ENCODE results near the gene RERG. TPM values are rescaled to one million over a fixed set of nuclear protein-coding genes. Genes with fewer than 3 reads are reported as not detected.

The RERG gene
- total RNA-seq, 1 experiment from 2014 or later, result not detected

DNA sequence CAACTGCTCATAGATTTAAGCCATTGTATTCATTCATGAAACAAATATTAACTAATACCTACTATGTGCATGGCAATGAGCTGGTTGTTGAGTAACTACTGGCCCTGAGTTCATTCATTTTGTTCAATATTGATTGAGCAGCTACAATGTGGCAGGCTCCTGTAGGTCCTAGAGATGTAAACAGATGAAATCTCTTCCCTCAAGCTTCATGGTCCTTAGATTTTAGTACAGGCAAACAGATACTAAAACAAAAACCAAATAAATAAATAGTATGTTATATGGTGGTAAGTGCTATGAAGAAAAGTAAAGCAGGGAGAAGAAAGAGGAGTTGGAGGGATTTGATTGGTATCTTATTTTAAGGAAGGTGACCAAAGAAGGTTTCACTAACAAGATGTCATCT lies 77.8 kb downstream of the RERG start:
- no peak overlapping the region for H3K4me3 ChIP-seq (ENCODE audit: low read depth, low read length)
- CTCF ChIA-PET, result no interaction called here
- intact Hi-C loops (cut with micrococcal nuclease; ENCODE audit: unreplicated experiment), result no loop called here

GRCh38 chr12:15142711-15143110 lies 78.5 kb downstream of the RERG start:
- Mint-ChIP-seq H3K27ac (ENCODE audit: unreplicated experiment) (no peak overlapping the region), H3K4me3 (ENCODE audit: unreplicated experiment) (no peak overlapping the region), H3K27me3 (ENCODE audit: insufficient read depth, unreplicated experiment) (peaks cover 14% of the 10 kb centered on the region), H3K36me3 (ENCODE audit: insufficient read depth, unreplicated experiment) (no peaks in the 10 kb centered on the region), H3K4me1 (ENCODE audit: low read depth, unreplicated experiment) (no peaks in the 10 kb centered on the region), H3K9me3 (ENCODE audit: unreplicated experiment) (no peaks in the 10 kb centered on the region)
- Histone ChIP-seq H3K4me3 (ENCODE audit: low read depth, low read length) (no peak overlapping the region), H3K4me1 (no peaks in the 10 kb centered on the region), H3K9me3 (no peaks in the 10 kb centered on the region), H3K27me3 (replicated peaks; ENCODE audit: control insufficient read depth, insufficient read depth, low read length) (no peaks in the 10 kb centered on the region), H3K36me3 (ENCODE audit: control insufficient read depth, insufficient read depth, low read length) (no peaks in the 10 kb centered on the region)
- TF ChIP-seq, protein P1, sequence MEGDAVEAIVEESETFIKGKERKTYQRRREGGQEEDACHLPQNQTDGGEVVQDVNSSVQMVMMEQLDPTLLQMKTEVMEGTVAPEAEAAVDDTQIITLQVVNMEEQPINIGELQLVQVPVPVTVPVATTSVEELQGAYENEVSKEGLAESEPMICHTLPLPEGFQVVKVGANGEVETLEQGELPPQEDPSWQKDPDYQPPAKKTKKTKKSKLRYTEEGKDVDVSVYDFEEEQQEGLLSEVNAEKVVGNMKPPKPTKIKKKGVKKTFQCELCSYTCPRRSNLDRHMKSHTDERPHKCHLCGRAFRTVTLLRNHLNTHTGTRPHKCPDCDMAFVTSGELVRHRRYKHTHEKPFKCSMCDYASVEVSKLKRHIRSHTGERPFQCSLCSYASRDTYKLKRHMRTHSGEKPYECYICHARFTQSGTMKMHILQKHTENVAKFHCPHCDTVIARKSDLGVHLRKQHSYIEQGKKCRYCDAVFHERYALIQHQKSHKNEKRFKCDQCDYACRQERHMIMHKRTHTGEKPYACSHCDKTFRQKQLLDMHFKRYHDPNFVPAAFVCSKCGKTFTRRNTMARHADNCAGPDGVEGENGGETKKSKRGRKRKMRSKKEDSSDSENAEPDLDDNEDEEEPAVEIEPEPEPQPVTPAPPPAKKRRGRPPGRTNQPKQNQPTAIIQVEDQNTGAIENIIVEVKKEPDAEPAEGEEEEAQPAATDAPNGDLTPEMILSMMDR (IDR thresholded peaks at IDR 0.05; ENCODE audit: insufficient read depth in 1 of 2, low read depth in 1 of 2, low read length in 1 of 2, severe bottlenecking in 1 of 2, unreplicated experiment in 1 of 2), result no peak
- CTCF ChIA-PET, result interaction anchor here (1.0 kb wide), 1 partner anchor 78 kb away, joined by 4 read pairs; the partner anchor contains the start of gene RERG
- BruUV-seq (replicated peaks), result no TSS peak
- DNase-seq, result no peak
- POLR2A ChIA-PET, result no interaction called here
- intact Hi-C loops (cut with micrococcal nuclease; ENCODE audit: unreplicated experiment), result no loop called here

More for the DNA sequence above, 77.8 kb downstream of the RERG start:
- H3K27ac Mint-ChIP-seq (ENCODE audit: unreplicated experiment), result no peak overlapping the region
- Histone ChIP-seq H3K9me3 (no peaks in the 10 kb centered on the region), H3K27me3 (replicated peaks; ENCODE audit: control insufficient read depth, insufficient read depth, low read length) (no peaks in the 10 kb centered on the region), H3K36me3 (ENCODE audit: control insufficient read depth, insufficient read depth, low read length) (no peaks in the 10 kb centered on the region), H3K4me1 (no peaks in the 10 kb centered on the region)
- H3K36me3 Mint-ChIP-seq (ENCODE audit: insufficient read depth, unreplicated experiment), result no peaks in the 10 kb centered on the region
- no peaks in the 10 kb centered on the region for H3K4me1 Mint-ChIP-seq (ENCODE audit: low read depth, unreplicated experiment)
- POLR2A ChIA-PET, result no interaction called here
- no peaks in the 10 kb centered on the region for H3K9me3 Mint-ChIP-seq (ENCODE audit: unreplicated experiment)
- no TSS peak for BruUV-seq (replicated peaks)
- DNase-seq, result no peak
- no peak overlapping the region for H3K4me3 Mint-ChIP-seq (ENCODE audit: unreplicated experiment)
- TF ChIP-seq, protein P1 (IDR thresholded peaks at IDR 0.05; ENCODE audit: insufficient read depth in 1 of 2, low read depth in 1 of 2, low read length in 1 of 2, severe bottlenecking in 1 of 2, unreplicated experiment in 1 of 2), result no peak
- peaks cover 10% of the 10 kb centered on the region for H3K27me3 Mint-ChIP-seq (ENCODE audit: insufficient read depth, unreplicated experiment)

- H3K27ac Mint-ChIP-seq (ENCODE audit: unreplicated experiment), result no peak overlapping the region
- no peak for DNase-seq
- no peaks in the 10 kb centered on the region for H3K9me3 Mint-ChIP-seq (ENCODE audit: unreplicated experiment)
- ChIA-PET CTCF (no interaction called here), POLR2A (no interaction called here)
- no peak overlapping the region for H3K4me3 Mint-ChIP-seq (ENCODE audit: unreplicated experiment)
- no TSS peak for BruUV-seq (replicated peaks)
- Histone ChIP-seq H3K9me3 (no peaks in the 10 kb centered on the region), H3K27me3 (replicated peaks; ENCODE audit: control insufficient read depth, insufficient read depth, low read length) (no peaks in the 10 kb centered on the region), H3K36me3 (ENCODE audit: control insufficient read depth, insufficient read depth, low read length) (no peaks in the 10 kb centered on the region), H3K4me1 (no peaks in the 10 kb centered on the region), H3K4me3 (ENCODE audit: low read depth, low read length) (no peak overlapping the region)
- TF ChIP-seq, protein P1 (IDR thresholded peaks at IDR 0.05; ENCODE audit: insufficient read depth in 1 of 2, low read depth in 1 of 2, low read length in 1 of 2, severe bottlenecking in 1 of 2, unreplicated experiment in 1 of 2), result no peak
- peaks cover 12% of the 10 kb centered on the region for H3K27me3 Mint-ChIP-seq (ENCODE audit: insufficient read depth, unreplicated experiment)
- intact Hi-C loops (cut with micrococcal nuclease; ENCODE audit: unreplicated experiment), result no loop called here
- no peaks in the 10 kb centered on the region for H3K36me3 Mint-ChIP-seq (ENCODE audit: insufficient read depth, unreplicated experiment)
- H3K4me1 Mint-ChIP-seq (ENCODE audit: low read depth, unreplicated experiment), result no peaks in the 10 kb centered on the region
Measured at GRCh38 chr12:15131431-15131830, 89.8 kb downstream of the RERG start.

Data from Caco-2 (cell line).